ENCODE results near the gene IER3. TPM values are rescaled to one million over a fixed set of nuclear protein-coding genes. Genes with fewer than 3 reads are reported as not detected.

The IER3 gene
- total and polyA plus RNA-seq, 2 experiments from 2014 or later = 19.9 to 21.2 TPM

GRCh38 chr6:30789606-30790005 is 45.3 kb upstream of the IER3 start (continued):
- TF ChIP-seq ZNF462 (CRISPR knock-in tag; IDR thresholded peaks at IDR 0.05) (no peak), JUNB (IDR thresholded peaks at IDR 0.05; ENCODE audit: unreplicated experiment) (no peak), POLR2AphosphoS5 (IDR thresholded peaks at IDR 0.05; ENCODE audit: low read depth) (no peak)

- Mint-ChIP-seq H3K27me3 (ENCODE audit: insufficient read depth, low read depth, poor library complexity) (peaks cover 29% of the 10 kb centered on the region), H3K36me3 (ENCODE audit: low read depth) (no peaks in the 10 kb centered on the region), H3K27ac (no peak overlapping the region), H3K4me1 (peaks cover 6% of the 10 kb centered on the region; the same call in 2 of the 3 replicates), H3K4me3 (no peak overlapping the region; the same call in 2 of the 3 replicates), H3K9me3 (no peaks in the 10 kb centered on the region; the same call in 2 of the 3 replicates)
- H3K4me2 ChIP-seq = no peak overlapping the region
- no peaks in the 10 kb centered on the region for H3K36me3 ChIP-seq (ENCODE audit: insufficient read depth)
- no peaks in the 10 kb centered on the region for H3K79me2 ChIP-seq (replicated peaks; ENCODE audit: insufficient read depth)
- DNase-seq (ENCODE audit: low spot score) (no peak), ATAC-seq (no peak)
- TF ChIP-seq CREB1 (CRISPR knock-in tag; IDR thresholded peaks at IDR 0.05; ENCODE audit: low read depth) (no peak), ZNF331 (CRISPR knock-in tag; IDR thresholded peaks at IDR 0.05; ENCODE audit: low read depth) (no peak), EZH2 (IDR thresholded peaks at IDR 0.05; ENCODE audit: low read depth, unreplicated experiment) (no peak)
- H3K27ac ChIP-seq (ENCODE audit: low read depth) = no peak overlapping the region
- H3K27me3 ChIP-seq (ENCODE audit: insufficient read depth) = peaks cover 40% of the 10 kb centered on the region
- H3K4me1 ChIP-seq (ENCODE audit: insufficient read depth) = no peaks in the 10 kb centered on the region
- H3K9me2 ChIP-seq (ENCODE audit: insufficient read depth) = no peaks in the 10 kb centered on the region
- H4K20me1 ChIP-seq (replicated peaks; ENCODE audit: insufficient read depth) = no peaks in the 10 kb centered on the region; the same call in 1 of the 2 replicates
- H3K4me3 ChIP-seq = no peak overlapping the region
- no peaks in the 10 kb centered on the region for H3F3A ChIP-seq (replicated peaks; ENCODE audit: low read depth)
- 0 out of 2 replicates have a peak overlapping the region, but pooled peaks have one; percentile 14 for H2AFZ ChIP-seq
Measured at GRCh38 chr6:30787954-30788353, 43.6 kb upstream of the IER3 start.
